Aorta (tissue), 5 donors: ENCODE measurements around the gene HK3. TPM values are rescaled to one million over a fixed set of nuclear protein-coding genes. Genes with fewer than 3 reads are reported as not detected.
A peak's percentile ranks its signal among the peaks of the same experiment; 100 is the strongest.
"Not testable (repeated sequence)": the region's sequence is repeated elsewhere in the genome, so short reads cannot be mapped to it uniquely, and the experiment has no call there.

Source experiments
- ATAC-seq: fragments of 200-7000 bp; cut with Tn5 transposase; one replicate; pipeline ENCODE4 v1.9.1; 2022; ENCODE audit warnings: moderate library complexity; ENCODE audit not compliant: low FRiP score
- DNase-seq, 2 donors: peaks; one replicate each; pipeline ENCODE4 v3.0.0-alpha.2; 2020
- H3K27ac ChIP-seq, 2 donors: one replicate each; pipeline ENCODE4 v1.5.1; 2013; ENCODE audit warnings: low read length in 2 of 2, mild to moderate bottlenecking in 2 of 2, moderate library complexity in 2 of 2, control low read depth in 1 of 2, inconsistent platforms in 1 of 2, low read depth in 1 of 2
- H3K27me3 ChIP-seq, 2 donors: one replicate each; pipeline ENCODE4 v1.6.1; 2013; ENCODE audit warnings: control low read depth in 1 of 2, low read length in 1 of 2, mild to moderate bottlenecking in 1 of 2, moderate library complexity in 1 of 2; ENCODE audit not compliant: insufficient read depth in 2 of 2, control insufficient read depth in 1 of 2
- H3K36me3 ChIP-seq, 2 donors: one replicate each; pipeline ENCODE4 v1.6.1; 2013; ENCODE audit warnings: control low read depth in 1 of 2, low read length in 1 of 2, mild to moderate bottlenecking in 1 of 2; ENCODE audit not compliant: insufficient read depth in 2 of 2, control insufficient read depth in 1 of 2
- H3K4me1 ChIP-seq, 2 donors: one replicate each; pipeline ENCODE4 v1.6.1; 2013; ENCODE audit warnings: low read length in 2 of 2, control low read depth in 1 of 2, mild to moderate bottlenecking in 1 of 2, moderate library complexity in 1 of 2; ENCODE audit not compliant: insufficient read depth in 2 of 2, control insufficient read depth in 1 of 2
- H3K4me3 ChIP-seq, 2 donors: one replicate each; pipeline ENCODE4 v1.5.1; 2013; ENCODE audit warnings: low read length in 2 of 2, control low read depth in 1 of 2, mild to moderate bottlenecking in 1 of 2
- H3K9me3 ChIP-seq: one replicate; pipeline ENCODE4 v1.6.1; 2013; ENCODE audit warnings: mild to moderate bottlenecking, low read length; ENCODE audit not compliant: control insufficient read depth
- WGBS, 2 donors: extraction: QIAGEN DNeasy Blood & Tissue Kit; methylation state at CpG; one replicate each; pipeline ENCODE4 v1.1.7; 2013; 5-methylcytosine and 5-hydroxymethylcytosine counted together
- intact Hi-C, 2 donors: fragments of 100-400 bp; cut with DNase I; formaldehyde crosslinking; loops; one replicate each; pipeline versions ENCODE4 v1.14.2 to v1.15.0; 2022
- polyA plus RNA-seq, 2 donors: library from polyadenylated mRNA; stranded (reverse); fragments of 200-250 nt; gene quantifications; one replicate each; pipeline ENCODE4 v1.2.3, GENCODE V29; 2013
- total RNA-seq, 2 donors: library from RNA; stranded (reverse); fragmentation: NEBNext Ultra II Directional; extraction: Animal tissue kit (Norgen Biotek cat#: 25700); gene quantifications; one replicate each; pipeline ENCODE4 v1.2.1, GENCODE V29; 2021
- donor health status: healthy with polysubstance abuse.
- donor health status: Bipolar disorder and iron deficiency.
- donor health status: DM: no; HTN: no; CAD: no.
- donor health status: DM: no; HTN: no; CAD: no.
- donor health status: DM: yes; HTN: yes; CAD: no.

HK3 gene
- total and polyA plus RNA-seq, 4 donors, result 7.9 to 38.8 (median 17.9) TPM

DNA sequence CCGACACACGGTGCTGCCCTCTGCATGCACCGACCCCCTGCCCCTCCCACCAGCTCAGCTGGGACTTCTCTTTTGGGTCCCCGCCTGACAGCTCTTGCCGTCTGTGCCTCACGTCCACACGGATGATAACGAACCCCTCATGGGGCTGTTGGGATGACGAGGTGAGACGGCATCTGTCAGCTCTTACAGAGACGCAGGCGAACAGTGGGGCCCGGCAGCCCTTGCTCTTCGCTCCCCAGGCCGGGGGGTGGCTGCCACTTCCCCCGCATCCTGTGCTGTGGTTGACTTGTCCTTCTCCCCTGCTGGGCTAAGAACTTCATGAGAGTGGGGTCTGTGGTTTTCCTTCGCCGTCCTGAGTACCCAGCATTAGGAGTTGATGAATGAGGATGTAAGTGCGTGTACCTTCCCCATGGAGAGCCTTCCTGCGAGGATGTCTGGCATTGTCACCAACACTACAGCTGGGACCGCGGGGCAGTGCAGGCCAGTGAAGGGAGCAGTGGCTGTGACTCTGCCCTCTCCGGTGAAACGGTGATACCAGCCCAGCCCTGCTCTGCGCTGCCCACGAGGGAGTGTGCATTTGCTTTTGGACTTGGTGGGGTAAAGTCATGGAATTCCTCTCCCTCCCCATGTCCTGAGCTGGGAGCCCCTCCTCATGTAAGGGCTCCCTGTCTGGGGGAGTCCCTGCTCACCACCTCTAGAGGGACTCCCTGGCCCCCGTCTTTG, 23.2 kb downstream of the HK3 start:
- Histone ChIP-seq H3K27ac (no peak overlapping the region), H3K36me3 (no peaks in the 10 kb centered on the region), H3K4me3 (no peak overlapping the region), H3K9me3 (no peaks in the 10 kb centered on the region), H3K4me1 (no peaks in the 10 kb centered on the region), H3K27me3 (no peaks in the 10 kb centered on the region)
- no peak for DNase-seq
- intact Hi-C loops, result no loop called here
- WGBS, 2 donors, result 37 to 42% methylated on average over 27 of the region's 27 CpGs
- no peak for ATAC-seq

DNA sequence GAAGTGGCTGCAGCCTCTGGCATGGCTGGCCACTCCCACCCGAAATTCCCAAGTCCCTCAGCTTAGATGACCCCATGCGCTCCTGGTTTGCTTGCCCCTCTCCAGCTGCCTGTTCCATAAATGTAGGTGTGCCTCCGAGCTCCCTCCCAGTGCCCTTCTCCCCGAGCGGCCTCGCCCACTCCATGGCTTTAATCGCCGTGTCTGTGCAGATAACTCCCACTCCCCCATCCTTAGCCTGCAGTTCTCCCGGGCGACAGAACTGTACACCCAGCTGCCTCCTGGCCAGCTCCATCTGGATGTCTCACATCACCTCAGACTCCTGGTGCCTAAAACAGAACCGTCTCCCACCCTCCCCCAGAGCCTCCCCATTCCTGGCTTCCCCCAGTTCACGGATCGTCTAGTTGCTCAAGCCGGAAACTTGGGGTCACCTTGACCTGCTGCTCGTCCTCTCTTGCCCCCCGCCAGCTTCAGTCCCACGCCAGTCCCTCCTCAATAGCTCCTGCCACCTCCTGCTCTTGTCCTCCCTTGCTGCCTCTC, 24.1 kb downstream of the HK3 start:
- no peak overlapping the region for H3K4me3 ChIP-seq
- no peak for ATAC-seq
- no peak for DNase-seq
- H3K27me3 ChIP-seq, result no peaks in the 10 kb centered on the region
- H3K4me1 ChIP-seq, result no peaks in the 10 kb centered on the region
- intact Hi-C loops, result no loop called here
- no peaks in the 10 kb centered on the region for H3K9me3 ChIP-seq
- 57 to 68% methylated on average over 17 of the region's 17 CpGs for WGBS, 2 donors
- H3K27ac ChIP-seq, result no peak overlapping the region
- H3K36me3 ChIP-seq, result no peaks in the 10 kb centered on the region

DNA sequence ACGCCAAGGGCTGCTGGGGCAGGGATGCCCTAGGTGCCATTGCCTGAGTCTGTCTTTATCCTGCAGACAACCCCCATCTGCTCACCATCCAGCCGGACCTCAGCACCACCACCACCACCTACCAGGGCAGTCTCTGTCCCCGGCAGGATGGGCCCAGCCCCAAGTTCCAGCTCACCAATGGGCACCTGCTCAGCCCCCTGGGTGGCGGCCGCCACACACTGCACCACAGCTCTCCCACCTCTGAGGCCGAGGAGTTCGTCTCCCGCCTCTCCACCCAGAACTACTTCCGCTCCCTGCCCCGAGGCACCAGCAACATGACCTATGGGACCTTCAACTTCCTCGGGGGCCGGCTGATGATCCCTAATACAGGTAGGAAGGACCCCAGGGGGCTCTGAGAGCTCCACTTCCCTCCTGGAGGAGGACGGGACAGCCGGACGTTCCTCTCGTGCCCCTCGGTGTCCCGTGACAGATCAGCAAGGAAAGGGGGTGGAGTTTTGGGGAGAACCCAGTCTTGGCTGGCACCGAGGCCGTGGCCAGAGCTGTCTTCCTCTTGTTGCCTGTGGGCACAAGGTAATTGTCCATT, 24.9 kb downstream of the HK3 start:
- 68 to 79% methylated on average over 20 of the region's 20 CpGs for WGBS, 2 donors
- intact Hi-C loops, result no loop called here
- no peak overlapping the region for H3K27ac ChIP-seq
- no peaks in the 10 kb centered on the region for H3K9me3 ChIP-seq
- no peak overlapping the region for H3K4me3 ChIP-seq
- H3K36me3 ChIP-seq, result no peaks in the 10 kb centered on the region
- ATAC-seq (no peak), DNase-seq (no peak)
- no peaks in the 10 kb centered on the region for H3K4me1 ChIP-seq
- H3K27me3 ChIP-seq, result no peaks in the 10 kb centered on the region

DNA sequence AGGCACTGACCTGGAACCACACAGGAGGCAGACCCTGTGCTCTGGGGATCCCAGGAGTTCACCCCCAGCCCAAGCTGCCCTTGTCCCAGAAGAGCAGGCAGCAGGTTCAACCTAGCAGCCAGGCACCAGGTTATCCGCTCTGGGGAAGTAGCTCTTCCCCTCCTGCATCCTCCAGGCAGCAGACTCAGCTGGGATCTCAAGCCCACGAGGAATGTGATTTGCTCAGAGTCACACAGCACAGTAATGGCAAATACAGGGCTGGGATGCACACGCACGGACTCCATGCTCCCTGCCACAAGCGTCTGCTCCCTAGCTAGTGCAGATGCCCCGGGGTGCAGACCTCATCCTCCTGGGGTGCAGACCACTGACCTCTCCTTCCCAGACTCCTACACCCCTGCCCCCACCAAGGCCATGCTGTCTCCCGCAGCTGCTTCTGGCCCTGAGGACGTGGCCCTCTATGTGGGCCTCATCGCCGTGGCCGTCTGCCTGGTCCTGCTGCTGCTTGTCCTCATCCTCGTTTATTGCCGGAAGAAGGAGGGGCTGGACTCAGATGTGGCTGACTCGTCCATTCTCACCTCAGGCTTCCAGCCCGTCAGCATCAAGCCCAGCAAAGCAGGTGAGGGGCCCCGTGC, 25.5 kb downstream of the HK3 start:
- no peak for DNase-seq
- H3K4me1 ChIP-seq, result no peaks in the 10 kb centered on the region
- H3K9me3 ChIP-seq, result no peaks in the 10 kb centered on the region
- no peaks in the 10 kb centered on the region for H3K27me3 ChIP-seq
- H3K4me3 ChIP-seq, result no peak overlapping the region
- intact Hi-C loops, result no loop called here
- WGBS, 2 donors, result 53 to 55% methylated on average over 15 to 16 of the region's 16 CpGs
- no peaks in the 10 kb centered on the region for H3K36me3 ChIP-seq
- no peak overlapping the region for H3K27ac ChIP-seq
- no peak for ATAC-seq

DNA sequence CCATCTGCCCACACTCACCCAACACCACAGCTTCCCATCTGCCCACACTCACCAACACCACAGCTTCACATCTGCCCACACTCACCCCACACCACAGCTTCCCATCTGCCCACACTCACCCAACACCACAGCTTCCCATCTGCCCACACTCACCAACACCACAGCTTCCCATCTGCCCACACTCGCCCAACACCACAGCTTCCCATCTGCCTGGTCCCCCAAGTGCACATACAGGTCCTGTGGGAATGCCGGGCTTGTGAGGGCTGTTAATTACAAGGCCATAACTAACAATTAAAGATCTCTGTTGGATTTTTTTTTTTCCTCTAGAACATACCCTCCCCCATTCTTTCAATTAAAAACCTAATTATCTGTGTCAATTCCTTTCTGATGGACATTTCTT, 26.1 kb downstream of the HK3 start:
- H3K4me3 ChIP-seq, H3K4me1 ChIP-seq, H3K9me3 ChIP-seq, intact Hi-C loops, H3K27me3 ChIP-seq, ATAC-seq, H3K36me3 ChIP-seq, H3K27ac ChIP-seq, DNase-seq: not testable (repeated sequence)
- 73 to 81% methylated on average over 2 of the region's 2 CpGs for WGBS, 2 donors

DNA sequence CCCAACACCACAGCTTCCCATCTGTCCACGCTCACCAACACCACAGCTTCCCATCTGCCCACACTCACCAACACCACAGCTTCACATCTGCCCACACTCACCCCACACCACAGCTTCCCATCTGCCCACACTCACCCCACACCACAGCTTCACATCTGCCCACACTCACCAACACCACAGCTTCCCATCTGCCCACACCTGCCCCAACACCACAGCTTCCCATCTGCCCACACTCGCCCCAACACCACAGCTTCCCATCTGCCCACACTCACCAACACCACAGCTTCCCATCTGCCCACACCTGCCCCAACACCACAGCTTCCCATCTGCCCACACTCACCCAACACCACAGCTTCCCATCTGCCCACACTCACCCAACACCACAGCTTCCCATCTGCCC, 26.6 kb downstream of the HK3 start:
- ATAC-seq, DNase-seq, H3K9me3 ChIP-seq, H3K27me3 ChIP-seq, intact Hi-C loops, H3K36me3 ChIP-seq, H3K4me3 ChIP-seq, H3K4me1 ChIP-seq, H3K27ac ChIP-seq: not testable (repeated sequence)
- WGBS, 2 donors, result 79 to 81% methylated on average over 2 of the region's 2 CpGs

DNA sequence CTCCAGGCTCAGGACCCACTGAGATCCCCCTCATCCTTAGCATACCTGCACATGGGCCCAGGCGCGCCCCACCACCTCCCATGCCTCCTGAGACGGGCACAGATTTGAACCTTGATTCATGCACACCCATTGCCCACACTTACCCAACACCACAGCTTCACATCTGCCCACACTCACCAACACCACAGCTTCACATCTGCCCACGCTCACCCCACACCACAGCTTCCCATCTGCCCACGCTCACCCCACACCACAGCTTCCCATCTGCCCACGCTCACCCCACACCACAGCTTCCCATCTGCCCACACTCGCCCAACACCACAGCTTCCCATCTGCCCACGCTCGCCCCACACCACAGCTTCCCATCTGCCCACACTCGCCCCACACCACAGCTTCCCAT, 28.5 kb downstream of the HK3 start:
- H3K27me3 ChIP-seq, intact Hi-C loops, DNase-seq, H3K4me3 ChIP-seq, H3K27ac ChIP-seq, ATAC-seq, H3K9me3 ChIP-seq, H3K36me3 ChIP-seq, H3K4me1 ChIP-seq: not testable (repeated sequence)
- WGBS, 2 donors, result 84 to 85% methylated on average over 8 to 10 of the region's 10 CpGs

DNA sequence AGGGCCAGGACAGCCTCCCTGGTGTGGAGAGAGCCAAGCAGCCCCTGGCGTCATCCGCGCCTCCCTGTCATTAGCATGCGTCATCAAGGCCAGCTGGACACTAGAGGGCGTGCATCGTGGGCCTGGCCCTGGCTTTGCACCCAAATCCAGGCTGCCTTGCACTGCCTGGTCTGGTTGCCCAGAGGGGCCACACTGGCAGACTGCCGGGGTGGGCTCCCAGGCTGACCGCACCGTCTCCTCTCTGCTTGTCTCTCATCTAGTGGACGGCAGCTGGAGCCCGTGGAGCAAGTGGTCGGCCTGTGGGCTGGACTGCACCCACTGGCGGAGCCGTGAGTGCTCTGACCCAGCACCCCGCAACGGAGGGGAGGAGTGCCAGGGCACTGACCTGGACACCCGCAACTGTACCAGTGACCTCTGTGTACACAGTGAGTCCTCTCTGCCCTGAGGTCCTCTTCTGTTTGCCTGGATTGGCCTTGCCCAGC, 29.0 kb downstream of the HK3 start:
- Histone ChIP-seq H3K27me3 (no peaks in the 10 kb centered on the region), H3K36me3 (no peaks in the 10 kb centered on the region), H3K9me3 (no peaks in the 10 kb centered on the region), H3K4me1 (no peaks in the 10 kb centered on the region), H3K27ac (no peak overlapping the region), H3K4me3 (no peak overlapping the region)
- intact Hi-C loops, result no loop called here
- 50 to 51% methylated on average over 17 of the region's 17 CpGs for WGBS, 2 donors
- DNase-seq, result no peak
- peak; percentile 36 for ATAC-seq
